ENCODE measurements around the gene ADGRG2. TPM values are rescaled to one million over a fixed set of nuclear protein-coding genes. Genes with fewer than 3 reads are reported as not detected.

The ADGRG2 gene
- total RNA-seq, 1 donor from 2014 or later, result 0.81 TPM

GRCh38 chrX:18955676-18956075 is 166.6 kb downstream of the ADGRG2 start:
- Mint-ChIP-seq H3K4me1 (ENCODE audit: low read depth) (no peaks in the 10 kb centered on the region), H3K36me3 (ENCODE audit: insufficient read depth) (peaks cover 7% of the 10 kb centered on the region), H3K4me3 (ENCODE audit: low read depth) (no peak overlapping the region), H3K9me3 (ENCODE audit: low read depth) (peaks cover 13% of the 10 kb centered on the region), H3K27me3 (no peaks in the 10 kb centered on the region), H3K27ac (no peak overlapping the region)
- no peak for DNase-seq (ENCODE audit: low spot score, unreplicated experiment)
- no peak for TF ChIP-seq CTCF (IDR thresholded peaks at IDR 0.05; ENCODE audit: unreplicated experiment)

- DNase-seq (ENCODE audit: low spot score, unreplicated experiment), result no peak
- H3K36me3 Mint-ChIP-seq (ENCODE audit: insufficient read depth), result peaks cover 20% of the 10 kb centered on the region
- peaks cover 16% of the 10 kb centered on the region for H3K9me3 Mint-ChIP-seq (ENCODE audit: low read depth)
- no peaks in the 10 kb centered on the region for H3K4me1 Mint-ChIP-seq (ENCODE audit: low read depth)
- no peaks in the 10 kb centered on the region for H3K27me3 Mint-ChIP-seq
- no peak for TF ChIP-seq CTCF (IDR thresholded peaks at IDR 0.05; ENCODE audit: unreplicated experiment)
- no peak overlapping the region for H3K4me3 Mint-ChIP-seq (ENCODE audit: low read depth)
- H3K27ac Mint-ChIP-seq, result no peak overlapping the region
These were observed 171.2 kb downstream of the ADGRG2 start for GRCh38 chrX:18951032-18951431.

- no peak for TF ChIP-seq CTCF (IDR thresholded peaks at IDR 0.05; ENCODE audit: unreplicated experiment)
- Mint-ChIP-seq H3K4me3 (ENCODE audit: low read depth) (no peak overlapping the region), H3K36me3 (ENCODE audit: insufficient read depth) (peaks cover 20% of the 10 kb centered on the region), H3K27ac (no peak overlapping the region), H3K4me1 (ENCODE audit: low read depth) (no peaks in the 10 kb centered on the region), H3K9me3 (ENCODE audit: low read depth) (peaks cover 11% of the 10 kb centered on the region), H3K27me3 (no peaks in the 10 kb centered on the region)
- no peak for DNase-seq (ENCODE audit: low spot score, unreplicated experiment)
These were observed 172.3 kb downstream of the ADGRG2 start for GRCh38 chrX:18949944-18950301.

GRCh38 chrX:18949291-18949943 is 172.9 kb downstream of the ADGRG2 start:
- peaks cover 20% of the 10 kb centered on the region for H3K36me3 Mint-ChIP-seq (ENCODE audit: insufficient read depth)
- H3K9me3 Mint-ChIP-seq (ENCODE audit: low read depth), result peaks cover 9% of the 10 kb centered on the region
- TF ChIP-seq CTCF (IDR thresholded peaks at IDR 0.05; ENCODE audit: unreplicated experiment), result no peak
- H3K27me3 Mint-ChIP-seq, result no peaks in the 10 kb centered on the region
- no peak for DNase-seq (ENCODE audit: low spot score, unreplicated experiment)
- H3K4me3 Mint-ChIP-seq (ENCODE audit: low read depth), result no peak overlapping the region
- no peaks in the 10 kb centered on the region for H3K4me1 Mint-ChIP-seq (ENCODE audit: low read depth)
- no peak overlapping the region for H3K27ac Mint-ChIP-seq

GRCh38 chrX:18946611-18947010 is 175.7 kb downstream of the ADGRG2 start:
- H3K4me1 Mint-ChIP-seq (ENCODE audit: low read depth), result no peaks in the 10 kb centered on the region
- peaks cover 25% of the 10 kb centered on the region for H3K36me3 Mint-ChIP-seq (ENCODE audit: insufficient read depth)
- DNase-seq (ENCODE audit: low spot score, unreplicated experiment), result no peak
- H3K27ac Mint-ChIP-seq, result no peak overlapping the region
- H3K27me3 Mint-ChIP-seq, result no peaks in the 10 kb centered on the region
- no peak overlapping the region for H3K4me3 Mint-ChIP-seq (ENCODE audit: low read depth)
- peaks cover 13% of the 10 kb centered on the region for H3K9me3 Mint-ChIP-seq (ENCODE audit: low read depth)
- TF ChIP-seq CTCF (IDR thresholded peaks at IDR 0.05; ENCODE audit: unreplicated experiment), result no peak

Data from progenitor cell of endocrine pancreas (in vitro differentiated cells).